Uterus (tissue), 4 donors: ENCODE measurements around the gene RGS7. TPM values are rescaled to one million over a fixed set of nuclear protein-coding genes. Genes with fewer than 3 reads are reported as not detected.

Experiments used
- DNase-seq, 2 donors: peaks; one replicate each; pipeline ENCODE4 v3.0.0-alpha.2; 2019 to 2020
- H3K27ac ChIP-seq, 2 donors: fragments of 200-600 bp; sonication (generic); 1 replicate in 1 of 2; 2 replicates in 1 of 2; pipeline ENCODE4 v1.5.1; 2016 to 2018
- H3K27me3 ChIP-seq, 2 donors: fragments of 200-600 bp; sonication (generic); one replicate each; pipeline ENCODE4 v1.5.1; 2018 to 2019; ENCODE audit warnings: control low read depth in 1 of 2
- H3K36me3 ChIP-seq, 2 donors: fragments of 200-600 bp; sonication (generic); one replicate each; pipeline ENCODE4 v1.5.1; 2019; ENCODE audit warnings: control low read depth in 1 of 2
- H3K4me1 ChIP-seq, 2 donors: fragments of 200-600 bp; sonication (generic); one replicate each; pipeline ENCODE4 v1.5.1; 2018 to 2019; ENCODE audit warnings: control low read depth in 1 of 2
- H3K4me3 ChIP-seq, 2 donors: fragments of 200-600 bp; sonication (generic); 1 replicate in 1 of 2; 2 replicates in 1 of 2; pipeline ENCODE4 v1.5.1; 2018 to 2019; ENCODE audit warnings: mild to moderate bottlenecking in 1 of 2
- H3K9me3 ChIP-seq, 2 donors: fragments of 200-600 bp; sonication (generic); one replicate each; pipeline ENCODE4 v1.5.1; 2019; ENCODE audit warnings: control low read depth in 1 of 2
- CTCF ChIP-seq, 4 experiments: fragments of 200-600 bp in 2 of 4; fragments of 450-650 bp in 2 of 4; sonication (generic) in 2 of 4; IDR thresholded peaks; one replicate each; pipeline ENCODE4 v1.5.1; 2016 to 2019; ENCODE audit warnings: antibody characterized with exemption in 4 of 4, mild to moderate bottlenecking in 2 of 4, moderate library complexity in 1 of 4
- POLR2A ChIP-seq, 2 donors: fragments of 450-650 bp; IDR thresholded peaks; one replicate each; pipeline ENCODE4 v1.6.1; 2016; ENCODE audit warnings: antibody characterized with exemption in 2 of 2, mild to moderate bottlenecking in 1 of 2, moderate library complexity in 1 of 2
- intact Hi-C: fragments of 100-400 bp; cut with DNase I; formaldehyde crosslinking; loops from one replicate; pipeline ENCODE4 v1.15.1; 2023; ENCODE audit warnings: low total_unique reads
- total RNA-seq, 4 donors: library from RNA; depleted of rRNA in 3 of 4; stranded (reverse); fragments of >200 nt in 3 of 4; gene quantifications; one replicate each; pipeline versions ENCODE4 v1.1.0 to v1.2.4, GENCODE V29; 2014 to 2023
- donor health status: DM: yes; HTN: yes; CAD: no.

RGS7 gene
- total RNA-seq, 4 donors from 2014 or later, result 0.62 TPM; not detected in 3

- Histone ChIP-seq H3K4me1 (no peaks in the 10 kb centered on the region), H3K27ac (no peak overlapping the region)
Observed at GRCh38 chr1:241332987-241333386, 24.0 kb downstream of the RGS7 start.

DNA sequence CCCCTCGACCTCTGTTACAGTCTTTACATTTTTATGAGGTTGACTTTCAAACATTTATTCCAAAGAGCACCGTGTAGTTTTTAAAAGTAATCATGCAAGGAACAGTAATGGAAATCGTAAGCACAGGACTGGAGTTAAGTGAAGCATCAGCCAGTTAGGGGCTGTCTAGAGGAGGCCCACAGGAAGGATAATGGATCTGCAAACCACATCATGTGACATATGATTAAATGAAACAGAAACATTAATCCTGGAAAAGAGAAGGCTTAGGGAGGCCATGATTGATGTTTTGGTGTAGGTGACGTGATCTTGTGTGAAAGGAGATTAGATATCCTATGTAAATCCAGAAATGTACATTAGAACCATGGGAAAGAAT is 25.0 kb downstream of the RGS7 start:
- Histone ChIP-seq H3K36me3 (no peaks in the 10 kb centered on the region), H3K27me3 (no peaks in the 10 kb centered on the region), H3K4me3 (no peak overlapping the region), H3K9me3 (no peaks in the 10 kb centered on the region), H3K4me1 (no peaks in the 10 kb centered on the region), H3K27ac (no peak overlapping the region)
- DNase-seq, result no peak
- intact Hi-C loops, result no loop called here
- TF ChIP-seq POLR2A (IDR thresholded peaks at IDR 0.05), result no peak
- TF ChIP-seq CTCF (IDR thresholded peaks at IDR 0.05), result no peak

More at GRCh38 chr1:241332987-241333386, 24.0 kb downstream of the RGS7 start:
- DNase-seq, result no peak
- TF ChIP-seq CTCF (IDR thresholded peaks at IDR 0.05) (no peak), POLR2A (IDR thresholded peaks at IDR 0.05) (no peak)
- intact Hi-C loops, result no loop called here
- no peaks in the 10 kb centered on the region for H3K36me3 ChIP-seq
- no peaks in the 10 kb centered on the region for H3K9me3 ChIP-seq
- no peaks in the 10 kb centered on the region for H3K27me3 ChIP-seq
- H3K4me3 ChIP-seq, result no peak overlapping the region

DNA sequence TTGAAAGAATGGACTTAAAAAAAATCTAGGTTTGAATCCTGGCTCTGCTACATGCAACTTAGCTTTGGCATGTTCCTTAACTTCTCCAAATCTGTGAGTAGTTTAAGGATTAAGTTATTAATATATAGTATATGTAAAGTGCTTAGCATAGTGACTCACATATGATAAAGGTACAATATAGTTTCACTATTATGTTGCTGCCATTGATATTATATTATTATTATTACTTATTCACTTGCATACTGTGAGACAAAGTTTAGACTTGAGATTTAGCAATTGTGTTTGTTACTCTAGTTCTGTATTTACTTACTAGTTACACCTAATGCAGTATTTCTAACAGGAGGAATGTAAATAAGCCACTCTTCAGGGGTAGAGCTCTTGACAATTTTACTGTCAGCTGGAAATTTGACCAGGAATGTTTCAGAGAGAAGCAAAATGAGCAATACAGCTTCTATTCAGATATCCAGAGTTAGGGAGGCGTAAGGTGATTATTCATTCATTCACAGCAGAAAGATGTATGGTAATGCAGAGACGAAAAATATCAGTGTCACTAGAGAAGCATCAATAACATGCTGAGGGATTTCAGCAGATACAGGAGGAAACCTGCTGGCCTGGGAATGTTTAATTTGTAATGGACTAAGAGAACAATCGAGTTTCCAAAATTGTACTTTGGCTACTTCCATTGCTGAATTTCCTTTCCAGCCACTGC is 25.5 kb downstream of the RGS7 start:
- Histone ChIP-seq H3K4me1 (no peaks in the 10 kb centered on the region), H3K27ac (no peak overlapping the region), H3K36me3 (no peaks in the 10 kb centered on the region), H3K9me3 (no peaks in the 10 kb centered on the region), H3K27me3 (no peaks in the 10 kb centered on the region), H3K4me3 (no peak overlapping the region)
- no peak for DNase-seq
- no peak for TF ChIP-seq CTCF (IDR thresholded peaks at IDR 0.05)
- TF ChIP-seq POLR2A (IDR thresholded peaks at IDR 0.05), result no peak
- intact Hi-C loops, result no loop called here

GRCh38 chr1:241330619-241331327 is 26.2 kb downstream of the RGS7 start:
- TF ChIP-seq POLR2A (IDR thresholded peaks at IDR 0.05) (no peak), CTCF (IDR thresholded peaks at IDR 0.05) (no peak)
- H3K36me3 ChIP-seq, result no peaks in the 10 kb centered on the region
- DNase-seq, result no peak
- no peak overlapping the region for H3K4me3 ChIP-seq
- no peaks in the 10 kb centered on the region for H3K9me3 ChIP-seq
- no peak overlapping the region for H3K27ac ChIP-seq
- no peaks in the 10 kb centered on the region for H3K27me3 ChIP-seq
- no peaks in the 10 kb centered on the region for H3K4me1 ChIP-seq
- intact Hi-C loops, result no loop called here

GRCh38 chr1:241325456-241325855 is 31.5 kb downstream of the RGS7 start:
- Histone ChIP-seq H3K36me3 (no peaks in the 10 kb centered on the region), H3K4me3 (no peak overlapping the region), H3K4me1 (no peaks in the 10 kb centered on the region), H3K27me3 (no peaks in the 10 kb centered on the region), H3K27ac (no peak overlapping the region), H3K9me3 (no peaks in the 10 kb centered on the region)
- TF ChIP-seq POLR2A (IDR thresholded peaks at IDR 0.05), result no peak
- TF ChIP-seq CTCF (IDR thresholded peaks at IDR 0.05), result no peak
- no peak for DNase-seq
- intact Hi-C loops, result no loop called here
